SK-MEL-5 (cell line): ENCODE results near the gene BMI1. TPM values are rescaled to one million over a fixed set of nuclear protein-coding genes. Genes with fewer than 3 reads are reported as not detected.

Experiments
- DNase-seq: peaks from one replicate; pipeline ENCODE4 v3.0.0-alpha.2; 2016; ENCODE audit warnings: low read depth, low spot score
- in situ Hi-C: cut with HindIII; loops from 2 replicates; pipeline ENCODE4 v1.10.0; 2016; ENCODE audit warnings: low sequenced_read_pairs, high pct_unique_total_duplicates, low pct_unique_long_range_greater_than_20kb
- total RNA-seq: library from RNA; depleted of rRNA; stranded (reverse); fragments of >200 nt; shearing (Covaris generic); gene quantifications from 2 replicates; pipeline ENCODE4 v1.2.3, GENCODE V29; 2014

The BMI1 gene
- total RNA-seq, 1 experiment from 2014 or later = 54.1 TPM

GRCh38 chr10:22317076-22317370 lies 3.9 kb upstream of the BMI1 start:
- no peak for DNase-seq
- in situ Hi-C loops = loop anchor here (10.0 kb wide), 1 partner anchor 72 kb away; no protein-coding TSS in a partner anchor

- in situ Hi-C loops = loop anchor here (10.0 kb wide), 1 partner anchor 73 kb away; no protein-coding TSS in a partner anchor
- no peak for DNase-seq
Observed at GRCh38 chr10:22317771-22318565, 2.9 kb upstream of the BMI1 start.

- in situ Hi-C loops = loop anchor here (10.0 kb wide), 1 partner anchor 74 kb away; no protein-coding TSS in a partner anchor
- no peak for DNase-seq
Observed at GRCh38 chr10:22318772-22319171, 2.1 kb upstream of the BMI1 start.

- DNase-seq = no peak
- in situ Hi-C loops = loop anchor here (10.0 kb wide), 1 partner anchor 75 kb away; no protein-coding TSS in a partner anchor
Observed at GRCh38 chr10:22319547-22319979, 1.3 kb upstream of the BMI1 start.

- DNase-seq = no peak
Observed at GRCh38 chr10:22319980-22320558, 830 bp upstream of the BMI1 start.

GRCh38 chr10:22321156-22321923 lies 441 bp downstream of the BMI1 start:
- in situ Hi-C loops = no loop called here
- peak; percentile 56 for DNase-seq

More at GRCh38 chr10:22319980-22320558, 830 bp upstream of the BMI1 start:
- in situ Hi-C loops = loop anchor here (10.0 kb wide), 1 partner anchor 75 kb away; no protein-coding TSS in a partner anchor

GRCh38 chr10:22321924-22322640 lies 1.2 kb downstream of the BMI1 start:
- in situ Hi-C loops = no loop called here
- DNase-seq = no peak

- in situ Hi-C loops = no loop called here
- DNase-seq = no peak
Observed at GRCh38 chr10:22322641-22323160, 1.8 kb downstream of the BMI1 start.

- in situ Hi-C loops = no loop called here
- DNase-seq = peak; percentile 89
Observed at GRCh38 chr10:22323538-22324305, 2.8 kb downstream of the BMI1 start.

GRCh38 chr10:22324413-22324812 lies 3.5 kb downstream of the BMI1 start:
- peak; percentile 27 for DNase-seq
- in situ Hi-C loops = no loop called here

- in situ Hi-C loops = no loop called here
- no peak for DNase-seq
Observed at GRCh38 chr10:22324893-22325271, 4.0 kb downstream of the BMI1 start.

- DNase-seq = peak; percentile 33
- in situ Hi-C loops = no loop called here
Observed at GRCh38 chr10:22325272-22326144, 4.6 kb downstream of the BMI1 start.

GRCh38 chr10:22326145-22326702 lies 5.3 kb downstream of the BMI1 start:
- no peak for DNase-seq

GRCh38 chr10:22329150-22329549 lies 8.3 kb downstream of the BMI1 start:
- in situ Hi-C loops = no loop called here
- DNase-seq = no peak

More at GRCh38 chr10:22326145-22326702, 5.3 kb downstream of the BMI1 start:
- in situ Hi-C loops = no loop called here

GRCh38 chr10:22332116-22332692 lies 11.3 kb downstream of the BMI1 start:
- DNase-seq = no peak
- in situ Hi-C loops = no loop called here
